Testis (tissue), 3 donors: ENCODE data around the gene C2orf76. TPM values are rescaled to one million over a fixed set of nuclear protein-coding genes. Genes with fewer than 3 reads are reported as not detected.

Experiments used
- DNase-seq: peaks from one replicate; pipeline ENCODE4 v3.0.0-alpha.2; 2019
- H3K27ac ChIP-seq, 2 donors: fragments of 200-600 bp; sonication (generic); one replicate each; pipeline ENCODE4 v1.5.1; 2019
- H3K27me3 ChIP-seq: fragments of 200-600 bp; sonication (generic); one replicate; pipeline ENCODE4 v1.5.1; 2019
- H3K36me3 ChIP-seq: fragments of 200-600 bp; sonication (generic); one replicate; pipeline ENCODE4 v1.5.1; 2017; ENCODE audit warnings: low read depth; ENCODE audit errors: missing control alignments
- H3K4me1 ChIP-seq: fragments of 200-600 bp; sonication (generic); one replicate; pipeline ENCODE4 v1.5.1; 2019
- H3K4me3 ChIP-seq, 2 donors: fragments of 200-600 bp; sonication (generic); one replicate each; pipeline ENCODE4 v1.5.1; 2017 to 2019
- H3K9me3 ChIP-seq: fragments of 200-600 bp; sonication (generic); one replicate; pipeline ENCODE4 v1.5.1; 2017
- POLR2A ChIP-seq: fragments of 450-650 bp; IDR thresholded peaks from one replicate; pipeline ENCODE4 v1.6.1; 2017; ENCODE audit warnings: antibody characterized with exemption, mild to moderate bottlenecking, moderate library complexity
- WGBS, 2 donors: methylation state at CpG; one replicate each; pipeline ENCODE4 v1.1.5; 2018; 5-methylcytosine and 5-hydroxymethylcytosine counted together
- intact Hi-C: fragments of 100-400 bp; cut with DNase I; formaldehyde crosslinking; loops from one replicate; pipeline ENCODE4 v1.15.1; 2023; ENCODE audit warnings: low total_unique reads
- polyA plus RNA-seq: library from polyadenylated mRNA; stranded (reverse); fragments of 350-450 nt; fragmentation: Illumina TruSeq; extraction: RNeasy Lipid Tissue Mini Kit (QIAGEN cat#74804); gene quantifications from one replicate; pipeline ENCODE4 v1.2.3, GENCODE V29; 2014; ENCODE audit warnings: low read depth, low replicate concordance; ENCODE audit not compliant: insufficient read depth
- total RNA-seq, 2 donors: library from RNA; depleted of rRNA; stranded (reverse); fragments of >200 nt; gene quantifications; one replicate each; pipeline ENCODE4 v1.2.3, GENCODE V29; 2016
- TF ChIP-seq, protein P1 (sequence below), 3 experiments: fragments of 450-650 bp in 2 of 3; fragments of 200-600 bp in 1 of 3; sonication (generic) in 1 of 3; IDR thresholded peaks; one replicate each; pipeline ENCODE4 v1.5.1; 2016 to 2019; ENCODE audit warnings: antibody characterized with exemption in 3 of 3, mild to moderate bottlenecking in 2 of 3, moderate library complexity in 1 of 3

C2orf76 gene
- total and polyA plus RNA-seq, 3 donors from 2014 or later: 12.8 to 27.8 (median 13.4) TPM

DNA sequence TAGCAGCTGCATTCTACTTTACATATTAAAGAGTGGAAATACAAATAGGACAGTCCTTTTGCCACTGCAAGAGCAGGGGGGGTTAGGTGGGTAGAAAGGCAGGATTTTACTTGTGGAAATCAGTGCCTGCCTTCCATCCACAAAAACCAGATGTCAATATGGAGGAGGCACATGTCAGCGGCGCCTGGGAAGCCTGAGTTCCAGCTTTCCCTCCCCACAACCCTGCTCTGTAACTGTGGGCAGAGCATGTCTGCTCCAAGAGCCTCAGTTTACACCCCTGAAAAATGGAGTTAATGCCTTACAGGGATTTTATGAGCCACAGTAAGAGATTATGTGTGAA lies 110.1 kb downstream of the C2orf76 start:
- no peaks in the 10 kb centered on the region for H3K9me3 ChIP-seq
- TF ChIP-seq, protein P1, sequence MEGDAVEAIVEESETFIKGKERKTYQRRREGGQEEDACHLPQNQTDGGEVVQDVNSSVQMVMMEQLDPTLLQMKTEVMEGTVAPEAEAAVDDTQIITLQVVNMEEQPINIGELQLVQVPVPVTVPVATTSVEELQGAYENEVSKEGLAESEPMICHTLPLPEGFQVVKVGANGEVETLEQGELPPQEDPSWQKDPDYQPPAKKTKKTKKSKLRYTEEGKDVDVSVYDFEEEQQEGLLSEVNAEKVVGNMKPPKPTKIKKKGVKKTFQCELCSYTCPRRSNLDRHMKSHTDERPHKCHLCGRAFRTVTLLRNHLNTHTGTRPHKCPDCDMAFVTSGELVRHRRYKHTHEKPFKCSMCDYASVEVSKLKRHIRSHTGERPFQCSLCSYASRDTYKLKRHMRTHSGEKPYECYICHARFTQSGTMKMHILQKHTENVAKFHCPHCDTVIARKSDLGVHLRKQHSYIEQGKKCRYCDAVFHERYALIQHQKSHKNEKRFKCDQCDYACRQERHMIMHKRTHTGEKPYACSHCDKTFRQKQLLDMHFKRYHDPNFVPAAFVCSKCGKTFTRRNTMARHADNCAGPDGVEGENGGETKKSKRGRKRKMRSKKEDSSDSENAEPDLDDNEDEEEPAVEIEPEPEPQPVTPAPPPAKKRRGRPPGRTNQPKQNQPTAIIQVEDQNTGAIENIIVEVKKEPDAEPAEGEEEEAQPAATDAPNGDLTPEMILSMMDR (IDR thresholded peaks at IDR 0.05): no peak
- TF ChIP-seq POLR2A: no peak
- H3K36me3 ChIP-seq: no peaks in the 10 kb centered on the region
- H3K4me1 ChIP-seq: no peaks in the 10 kb centered on the region
- H3K27me3 ChIP-seq: no peaks in the 10 kb centered on the region
- DNase-seq: no peak
- no peak overlapping the region for H3K4me3 ChIP-seq
- H3K27ac ChIP-seq: peak overlapping the region in 1 of 2 donors; percentile 34
- WGBS, 2 donors: 87 to 91% methylated on average over 2 of the region's 2 CpGs
- intact Hi-C loops: no loop called here

DNA sequence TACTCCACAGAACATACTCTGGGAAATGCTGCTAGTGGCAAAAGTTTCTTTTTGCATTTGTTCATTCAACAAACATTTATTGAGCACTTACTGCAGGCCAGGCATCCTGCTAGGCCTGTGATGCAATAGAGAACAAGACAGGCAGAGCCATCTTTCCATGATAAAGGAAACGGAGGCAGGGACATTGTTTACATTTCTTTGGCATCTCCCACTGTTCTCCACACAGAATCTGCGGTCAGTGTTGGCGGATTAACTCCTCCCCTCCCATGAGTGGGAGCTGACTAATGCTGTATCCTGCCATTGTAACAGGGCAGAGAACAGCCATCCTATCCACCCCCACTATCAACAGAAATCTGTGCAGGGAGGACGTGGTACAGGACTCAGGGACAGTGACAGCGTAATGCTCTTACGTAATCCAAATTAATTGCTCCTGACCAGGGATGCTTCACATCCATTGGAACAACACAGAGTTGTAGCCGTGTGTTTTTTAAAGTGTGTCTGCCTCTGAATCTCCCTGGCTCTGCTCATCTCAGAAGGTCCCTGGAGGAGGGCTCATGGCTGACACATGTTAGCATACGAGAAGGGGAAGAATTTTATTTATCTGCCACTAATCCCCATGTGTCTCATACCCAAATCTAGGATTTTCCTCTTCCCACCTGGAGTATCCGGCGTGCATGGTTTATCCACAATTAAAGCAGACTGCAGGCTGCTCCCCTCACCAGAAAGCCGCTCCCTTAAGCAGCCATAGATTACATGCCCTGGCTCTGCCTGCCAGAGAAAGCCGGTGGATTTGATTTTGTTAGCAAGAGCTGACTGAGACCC lies 110.7 kb downstream of the C2orf76 start:
- WGBS, 2 donors: 66 to 73% methylated on average over 12 of the region's 12 CpGs
- Histone ChIP-seq H3K4me1 (no peaks in the 10 kb centered on the region), H3K4me3 (no peak overlapping the region), H3K27ac (peak overlapping the region in 1 of 2 donors; percentile 34), H3K9me3 (no peaks in the 10 kb centered on the region), H3K36me3 (no peaks in the 10 kb centered on the region), H3K27me3 (no peaks in the 10 kb centered on the region)
- TF ChIP-seq, protein P1 (IDR thresholded peaks at IDR 0.05): no peak
- no peak for TF ChIP-seq POLR2A
- intact Hi-C loops: no loop called here
- DNase-seq: peak; percentile 59

DNA sequence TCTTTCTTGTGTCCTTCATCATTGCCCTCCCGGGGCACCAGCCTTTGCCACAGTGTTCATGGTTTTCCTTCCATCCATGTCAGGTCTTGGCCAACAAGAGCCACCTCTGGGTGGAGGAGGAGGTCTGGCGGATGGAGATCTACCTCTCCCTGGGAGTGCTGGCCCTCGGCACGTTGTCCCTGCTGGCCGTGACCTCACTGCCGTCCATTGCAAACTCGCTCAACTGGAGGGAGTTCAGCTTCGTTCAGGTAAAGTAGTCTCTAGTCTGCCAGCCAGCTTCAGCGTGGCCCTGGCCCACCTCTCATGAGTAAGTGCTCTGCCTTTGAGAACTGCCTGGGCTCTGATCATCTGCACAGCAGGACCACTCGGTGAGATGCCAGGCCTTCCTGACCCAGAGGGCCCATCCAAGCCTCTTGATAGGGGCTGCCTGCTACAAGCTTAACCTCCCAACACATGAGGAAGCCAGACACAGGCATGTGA lies 112.0 kb downstream of the C2orf76 start:
- H3K4me1 ChIP-seq: no peaks in the 10 kb centered on the region
- no peaks in the 10 kb centered on the region for H3K9me3 ChIP-seq
- 65 to 92% methylated on average over 8 to 10 of the region's 10 CpGs for WGBS, 2 donors
- DNase-seq: no peak
- intact Hi-C loops: no loop called here
- TF ChIP-seq, protein P1 (IDR thresholded peaks at IDR 0.05): no peak
- no peak for TF ChIP-seq POLR2A
- H3K27ac ChIP-seq: no peak overlapping the region
- H3K36me3 ChIP-seq: no peaks in the 10 kb centered on the region
- no peaks in the 10 kb centered on the region for H3K27me3 ChIP-seq
- no peak overlapping the region for H3K4me3 ChIP-seq

DNA sequence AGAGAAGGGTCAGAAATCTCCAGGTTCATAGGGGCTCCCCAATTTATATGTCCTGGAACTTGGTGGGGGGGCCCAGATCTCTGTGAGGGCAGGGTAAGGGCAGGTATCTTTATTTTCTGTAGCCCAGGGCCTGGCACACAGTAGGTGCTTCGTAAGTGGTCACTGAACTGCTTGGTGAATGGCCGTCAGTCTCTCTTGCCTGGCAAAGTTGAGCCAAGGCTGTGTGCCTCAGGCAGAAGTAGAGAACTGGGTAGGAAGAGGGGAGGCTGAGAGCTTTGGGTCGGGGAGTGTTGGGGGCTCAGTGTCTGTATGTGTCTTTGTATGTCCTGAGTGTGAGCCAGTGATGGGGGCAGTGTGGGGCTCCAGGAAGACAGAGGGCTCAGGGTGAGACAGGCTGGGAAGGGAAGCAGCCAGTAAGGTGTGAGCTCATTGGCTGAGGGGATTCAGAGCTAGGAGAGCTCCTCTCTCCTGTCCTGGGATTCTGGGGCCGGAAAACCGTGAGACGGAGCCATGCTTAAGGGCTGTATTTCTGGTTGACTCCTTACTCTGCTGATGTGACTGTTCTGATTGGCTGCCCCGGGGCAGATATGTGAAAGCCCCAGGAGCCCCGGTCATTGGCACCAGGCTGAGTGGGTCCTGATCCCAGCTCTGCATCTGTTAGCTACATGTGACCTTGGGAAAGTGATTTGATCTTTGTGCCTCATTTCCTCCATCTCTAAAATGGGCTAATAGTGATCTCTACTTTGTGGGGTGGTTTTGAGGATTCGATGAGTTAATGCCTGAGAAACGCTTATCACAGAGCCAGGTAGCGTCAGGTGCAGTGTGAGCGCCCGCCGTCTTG lies 112.7 kb downstream of the C2orf76 start:
- Histone ChIP-seq H3K27me3 (no peaks in the 10 kb centered on the region), H3K4me1 (no peaks in the 10 kb centered on the region), H3K9me3 (no peaks in the 10 kb centered on the region), H3K36me3 (no peaks in the 10 kb centered on the region), H3K27ac (no peak overlapping the region), H3K4me3 (no peak overlapping the region)
- intact Hi-C loops: no loop called here
- DNase-seq: no peak
- no peak for TF ChIP-seq POLR2A
- TF ChIP-seq, protein P1 (IDR thresholded peaks at IDR 0.05): no peak
- WGBS, 2 donors: 60 to 89% methylated on average over 14 of the region's 14 CpGs
